ENCODE results near the gene CGNL1.

Gene CGNL1

GRCh38 chr15:57385923-57386390 is 9.7 kb downstream of the CGNL1 start:
- DNase-seq (ENCODE audit: low read depth): no peak

DNA sequence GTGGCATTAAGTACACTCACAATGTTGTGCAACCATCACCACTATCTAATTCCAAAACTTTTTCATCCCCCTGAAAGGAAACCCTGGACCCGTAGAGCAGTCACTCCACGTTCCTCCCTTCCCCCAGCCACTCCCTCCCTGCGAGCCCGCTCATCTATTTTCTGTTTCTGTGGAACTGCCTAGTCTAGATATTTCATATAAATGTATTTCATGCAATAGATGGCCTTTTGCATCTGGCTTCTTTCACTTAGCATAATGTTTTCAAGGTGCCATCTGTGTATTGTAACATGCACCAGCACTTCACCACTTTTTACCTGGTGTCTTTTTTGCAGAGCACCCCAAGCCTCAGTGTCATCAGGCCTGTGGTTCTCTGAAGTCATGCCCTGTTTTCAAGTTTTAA is 10.7 kb downstream of the CGNL1 start:
- no peak for DNase-seq (ENCODE audit: low read depth)

GRCh38 chr15:57387564-57388076 is 11.3 kb downstream of the CGNL1 start:
- DNase-seq (ENCODE audit: low read depth): no peak

DNA sequence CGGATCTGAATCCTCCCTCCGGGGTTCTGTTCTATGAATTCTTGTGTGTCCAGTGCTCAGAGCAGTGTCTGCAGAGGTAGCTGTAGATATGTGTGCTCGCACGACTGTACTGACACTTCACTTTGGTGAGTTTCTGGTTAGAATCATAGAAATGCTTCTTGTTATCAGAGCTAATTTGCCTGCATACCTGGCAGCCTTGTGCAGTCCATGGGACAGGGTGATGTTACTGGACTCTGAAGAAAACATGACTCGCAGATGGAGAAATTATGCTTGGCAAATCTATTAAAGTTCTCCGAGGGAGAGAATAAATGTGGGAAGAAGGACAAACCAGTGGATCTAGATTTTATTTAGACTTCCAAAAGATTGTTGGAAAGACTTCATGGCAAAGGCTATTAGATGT is 12.2 kb downstream of the CGNL1 start:
- no peak for DNase-seq (ENCODE audit: low read depth)

GRCh38 chr15:57389991-57390390 is 13.7 kb downstream of the CGNL1 start:
- no peak for DNase-seq (ENCODE audit: low read depth)

DNA sequence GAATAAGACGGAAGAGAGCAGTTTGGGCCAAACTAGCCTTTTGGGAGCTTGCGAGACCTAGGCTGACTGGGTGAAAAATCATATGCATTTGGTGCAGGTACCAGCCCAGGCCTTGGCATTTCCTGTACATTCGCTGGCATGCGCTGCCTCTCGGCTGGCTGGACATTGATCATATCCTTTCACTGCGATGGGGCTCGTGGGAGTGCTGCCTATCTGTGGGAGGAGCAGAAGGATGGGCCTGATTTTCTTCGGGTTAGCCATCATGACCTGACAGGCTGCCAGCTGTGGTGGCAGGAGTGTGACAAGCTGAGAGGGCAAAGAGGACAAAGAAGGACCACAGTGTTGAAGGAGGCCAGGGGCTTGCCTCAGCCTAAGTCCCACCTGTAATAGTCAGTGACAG is 14.3 kb downstream of the CGNL1 start:
- DNase-seq (ENCODE audit: low read depth): no peak

- no peak for DNase-seq (ENCODE audit: low read depth)
Measured at GRCh38 chr15:57391537-57391936, 15.2 kb downstream of the CGNL1 start.

DNA sequence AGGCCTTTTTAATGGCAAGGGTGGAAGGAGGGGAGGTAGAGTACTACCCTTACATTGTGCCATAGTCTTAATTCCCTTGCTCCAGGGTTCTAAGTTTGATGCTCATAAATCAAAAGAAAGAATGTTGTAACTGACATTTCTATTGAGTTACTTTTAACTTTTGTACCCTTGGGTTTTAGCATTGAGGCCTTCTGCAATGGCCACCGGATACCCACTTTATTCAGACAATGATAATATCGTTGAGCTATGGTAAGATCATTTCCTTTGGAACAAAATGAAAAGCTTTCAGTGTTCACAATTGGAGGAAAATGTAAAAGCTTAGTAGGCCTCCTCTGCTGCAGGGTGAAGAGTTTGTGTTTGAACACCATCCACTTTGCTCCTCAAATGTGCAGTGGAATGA is 16.8 kb downstream of the CGNL1 start:
- no peak for DNase-seq (ENCODE audit: low read depth)

DNA sequence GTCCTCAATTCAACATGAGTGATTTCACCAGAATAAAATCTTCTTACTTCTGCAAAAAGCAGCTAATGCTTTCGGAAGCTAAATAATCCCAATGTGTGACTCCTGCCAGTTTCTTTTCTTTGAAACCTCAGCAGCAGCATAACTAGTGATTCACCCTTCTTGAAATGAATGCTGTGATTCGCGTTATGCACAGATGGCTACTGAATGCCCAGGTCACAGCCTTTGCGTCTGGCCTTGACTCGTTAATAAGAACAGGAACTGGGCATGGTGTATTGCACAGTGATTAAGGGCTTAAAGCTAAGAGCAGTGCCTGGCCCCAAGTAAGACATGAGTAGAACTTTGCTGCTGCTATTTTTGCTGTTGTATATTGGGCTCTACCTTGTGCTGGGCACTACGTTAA is 19.0 kb downstream of the CGNL1 start:
- no peak for DNase-seq (ENCODE audit: low read depth)

DNA sequence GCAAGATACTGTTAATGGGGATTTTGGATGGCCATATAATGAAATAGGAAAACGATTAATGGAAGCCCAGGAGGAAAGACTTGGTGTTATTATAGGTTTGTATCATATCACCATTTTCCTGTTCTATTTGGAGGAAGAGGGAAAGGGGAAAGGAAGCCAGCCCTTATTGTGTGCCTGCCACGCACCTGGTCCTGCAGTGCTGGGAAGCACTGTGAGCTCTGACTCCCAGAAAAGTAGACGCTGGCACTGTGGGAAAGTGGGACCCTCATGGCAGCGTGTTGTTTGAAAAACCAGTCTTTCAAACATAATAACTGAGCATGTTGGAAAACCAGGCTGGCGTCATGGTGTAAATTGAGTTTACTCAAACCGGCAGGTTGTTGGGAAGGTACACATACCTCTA is 22.0 kb downstream of the CGNL1 start:
- DNase-seq (ENCODE audit: low read depth): no peak

GRCh38 chr15:57401546-57401945 is 25.2 kb downstream of the CGNL1 start:
- no peak for DNase-seq (ENCODE audit: low read depth)

DNA sequence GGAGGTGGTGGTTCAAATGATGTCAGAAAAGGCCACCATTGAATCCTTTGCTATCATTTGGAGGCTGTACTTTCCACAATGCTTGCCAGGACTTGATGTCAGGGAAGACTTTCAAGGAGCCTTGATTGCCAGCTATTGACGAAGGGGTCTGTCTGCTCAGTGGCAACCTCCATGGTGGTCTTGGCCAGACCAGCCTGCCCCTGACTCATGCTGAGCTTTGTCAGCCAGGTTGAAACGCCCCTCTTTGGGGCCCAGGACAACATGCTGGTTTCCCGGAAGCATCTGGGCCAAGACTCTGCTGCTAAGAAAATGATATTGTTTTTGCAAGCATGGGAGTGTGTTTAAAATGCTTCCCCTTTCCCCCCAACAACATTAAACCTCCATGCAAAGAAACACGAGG is 26.7 kb downstream of the CGNL1 start:
- DNase-seq (ENCODE audit: low read depth): no peak

- no peak for DNase-seq (ENCODE audit: low read depth)
Measured at GRCh38 chr15:57403566-57404325, 27.4 kb downstream of the CGNL1 start.

DNA sequence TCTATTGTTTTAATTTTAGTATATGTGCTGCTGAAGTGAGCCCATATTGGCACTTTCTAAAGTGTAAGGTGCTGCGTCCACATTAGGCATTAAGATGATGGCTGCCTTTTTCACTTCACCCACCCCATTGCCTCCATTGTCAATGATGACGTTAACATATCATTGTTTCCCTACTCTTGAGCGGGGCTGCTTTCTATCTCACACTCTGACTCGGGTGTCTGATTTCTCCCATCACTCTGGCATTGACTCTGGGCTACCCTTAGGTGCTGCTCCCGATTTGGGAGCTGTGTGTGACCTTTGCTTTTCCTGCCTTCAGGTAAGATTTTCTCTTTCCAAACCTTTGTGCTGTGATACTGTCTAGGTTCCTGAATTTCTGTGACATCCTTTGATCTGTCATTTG is 28.8 kb downstream of the CGNL1 start:
- DNase-seq (ENCODE audit: low read depth): no peak

DNA sequence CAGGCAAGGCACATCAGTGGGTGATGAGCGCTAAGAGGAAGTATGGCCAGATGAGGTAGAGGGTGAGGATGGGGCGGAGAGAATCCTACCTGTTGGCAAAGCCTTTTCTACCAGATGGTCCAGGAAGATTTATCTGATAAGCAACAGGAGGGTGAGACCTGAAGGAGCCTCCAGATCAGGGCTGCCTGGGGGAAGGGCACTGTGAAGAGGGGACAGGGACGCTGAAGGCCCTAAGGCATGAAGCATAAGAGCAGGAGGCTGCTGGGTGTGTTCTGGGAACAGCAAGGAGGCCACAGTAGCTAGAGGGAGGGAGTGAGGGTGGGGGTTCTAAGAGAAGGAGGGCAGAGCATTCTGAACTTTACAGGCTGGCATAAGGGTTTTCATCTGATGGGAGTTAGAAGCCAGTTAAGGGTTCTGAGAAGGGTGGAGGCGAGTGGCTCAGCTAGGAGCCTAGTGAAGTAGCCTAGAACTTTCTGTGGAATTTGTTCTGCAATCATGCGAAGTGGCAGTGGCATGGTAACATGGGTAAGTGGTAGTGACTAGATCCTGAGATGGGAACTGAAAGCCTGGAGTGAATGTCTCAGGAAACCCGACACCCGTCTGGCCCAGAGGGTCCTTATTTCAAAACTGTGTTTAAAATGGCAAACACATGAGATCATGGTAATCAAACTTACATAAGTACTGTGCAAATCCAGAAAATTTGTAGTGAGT is 29.9 kb downstream of the CGNL1 start:
- DNase-seq (ENCODE audit: low read depth): no peak

DNA sequence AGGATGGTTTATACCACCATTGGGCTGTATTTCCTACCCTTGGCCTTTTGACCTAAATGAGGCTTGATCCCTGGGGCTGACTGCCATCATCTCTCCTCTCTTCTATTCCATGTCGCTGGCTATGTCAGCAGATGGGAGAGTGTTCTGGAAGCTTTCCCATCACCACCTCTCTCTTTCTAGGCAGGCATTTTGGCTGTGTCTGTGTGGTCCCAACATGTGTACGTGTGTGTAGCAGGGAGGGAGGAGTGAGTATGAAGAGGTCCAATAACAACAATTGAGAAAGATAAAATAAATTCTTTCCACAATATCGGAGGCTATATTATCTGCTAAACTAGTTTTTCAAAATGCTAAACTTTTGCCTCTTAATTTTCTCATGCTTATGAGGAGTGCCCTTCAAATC is 34.1 kb downstream of the CGNL1 start:
- no peak for DNase-seq (ENCODE audit: low read depth)

DNA sequence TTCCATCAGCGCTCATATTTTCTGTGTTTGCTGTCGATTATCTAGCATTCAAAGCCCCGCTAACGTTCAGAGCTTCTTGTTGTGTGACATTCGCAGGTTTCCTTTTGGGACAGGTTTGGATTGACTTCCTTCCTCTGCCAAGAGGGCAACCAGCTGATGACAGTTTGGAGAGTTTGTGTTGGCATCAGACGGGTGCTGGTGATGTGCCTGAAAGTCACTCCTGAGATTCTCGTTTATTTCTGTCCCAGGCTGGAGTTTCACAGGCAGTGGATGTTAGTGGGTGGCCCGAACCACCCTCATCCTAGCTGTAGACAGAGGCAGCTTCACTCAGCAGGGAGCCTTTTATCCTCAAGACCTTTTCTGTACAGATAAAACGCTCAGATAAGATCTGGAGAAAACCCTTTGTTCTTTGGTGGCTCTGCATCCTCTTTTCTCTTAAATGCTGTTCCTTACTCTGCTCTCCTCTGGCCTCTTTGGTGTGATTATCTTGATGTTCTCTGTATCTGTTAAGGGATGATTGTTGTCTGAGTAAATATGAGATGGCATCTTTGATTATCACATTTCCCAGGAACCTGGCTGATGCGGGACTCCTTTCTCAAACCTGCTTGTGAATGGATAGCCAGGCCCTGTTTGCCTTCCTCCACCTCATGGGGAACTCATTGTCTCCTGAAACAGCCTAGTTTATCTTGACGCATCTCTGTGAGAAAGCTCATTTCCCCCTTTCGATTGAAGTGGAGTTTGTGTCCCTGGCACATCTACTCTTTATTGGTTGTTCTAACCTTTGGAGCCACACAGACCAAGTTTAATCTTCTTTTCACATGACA is 35.9 kb downstream of the CGNL1 start:
- no peak for DNase-seq (ENCODE audit: low read depth)

GRCh38 chr15:57415602-57416001 is 39.3 kb downstream of the CGNL1 start:
- no peak for DNase-seq (ENCODE audit: low read depth)

DNA sequence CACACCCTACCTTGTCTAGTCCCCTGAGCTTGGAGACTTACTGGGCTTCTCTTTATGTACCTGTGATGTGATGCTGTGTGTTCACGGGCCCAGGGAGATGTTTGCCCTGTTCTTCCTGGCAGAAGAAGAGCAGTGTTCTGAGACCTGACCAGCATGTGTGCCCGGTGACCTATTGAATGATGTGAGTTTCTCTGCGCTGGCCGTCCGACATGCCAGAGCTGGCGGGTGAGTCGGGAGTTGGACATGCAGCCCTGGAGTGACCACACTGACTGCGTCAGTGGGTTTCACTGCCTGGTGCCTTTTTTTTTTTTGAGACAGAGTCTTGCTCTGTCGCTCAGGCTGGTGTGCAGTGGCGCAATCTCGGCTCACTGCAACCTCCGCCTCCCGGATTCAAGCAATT is 42.3 kb downstream of the CGNL1 start:
- DNase-seq (ENCODE audit: low read depth): no peak

DNA sequence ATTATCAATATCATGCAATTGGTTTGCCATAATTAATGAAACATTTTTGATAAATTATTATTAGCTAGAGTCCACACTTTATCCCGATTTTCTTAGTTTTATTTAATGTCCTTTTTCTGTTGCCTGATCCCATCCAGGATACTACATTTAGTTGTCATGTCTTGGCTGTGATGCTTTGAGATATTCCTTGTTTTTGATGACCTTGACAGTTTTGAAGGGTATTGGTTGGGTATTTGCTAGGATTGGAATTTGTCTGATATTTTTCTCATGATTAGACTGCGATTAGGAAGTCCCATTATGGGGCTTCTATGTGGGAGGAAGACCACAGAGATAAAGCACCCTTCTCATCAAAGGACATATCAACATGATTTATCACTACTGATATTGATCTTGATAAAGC is 43.0 kb downstream of the CGNL1 start:
- no peak for DNase-seq (ENCODE audit: low read depth)

DNA sequence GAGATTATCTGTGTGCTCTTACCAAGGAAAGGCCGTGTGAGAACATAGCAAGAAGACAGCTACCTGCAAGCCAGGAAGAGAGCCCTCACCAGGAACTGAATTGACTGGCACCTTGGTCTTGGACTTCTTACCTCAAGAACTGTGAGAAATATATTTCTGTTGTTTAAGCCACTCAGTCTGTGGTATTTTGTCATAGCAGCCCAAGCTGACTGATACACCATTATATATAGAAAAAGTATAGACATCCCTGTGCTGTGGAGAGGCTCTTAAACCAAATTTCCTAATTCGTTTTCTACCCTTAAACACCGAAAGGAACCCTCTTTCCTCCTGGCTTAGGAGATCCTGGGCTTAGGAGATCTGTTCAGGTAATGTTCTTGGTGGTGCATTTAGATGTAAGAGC is 44.8 kb downstream of the CGNL1 start:
- DNase-seq (ENCODE audit: low read depth): no peak

GRCh38 chr15:57421551-57421950 is 45.2 kb downstream of the CGNL1 start:
- no peak for DNase-seq (ENCODE audit: low read depth)

Measured in activated T-cell treated with anti-CD3 and anti-CD28 coated beads for 48 hours (primary cell).